CD4-positive, alpha-beta memory T cell (primary cell): ENCODE measurements around the gene FBXL14. TPM values are rescaled to one million over a fixed set of nuclear protein-coding genes. Genes with fewer than 3 reads are reported as not detected.

ENCODE experiments used
- CTCF ChIA-PET: fragments of 350-600 bp; sonication (Branson Sonifier 250); formaldehyde crosslinking; loops from one replicate; lab custom pipeline; 2021; ENCODE audit warnings: inconsistent platforms; ENCODE audit not compliant: partially characterized antibody; lab: Charles Lee
- POLR2A ChIA-PET: fragments of 350-600 bp; sonication (Branson Sonifier 250); formaldehyde crosslinking; loops from one replicate; lab custom pipeline; 2021; ENCODE audit not compliant: partially characterized antibody; lab: Charles Lee
- DNase-seq, 5 donors: peaks; one replicate each; pipeline versions ENCODE4 v3.0.0 to v3.0.0-alpha.2; 2020 to 2022; ENCODE audit warnings: mixed read lengths in 1 of 5
- H3K27ac ChIP-seq: one replicate; pipeline ENCODE4 v1.7.0; 2013; ENCODE audit warnings: low read depth, low read length
- H3K27me3 ChIP-seq: 2 replicates; pipeline ENCODE4 v1.7.0; 2013; ENCODE audit warnings: mild to moderate bottlenecking, low read length, moderate library complexity; ENCODE audit not compliant: insufficient read depth
- H3K36me3 ChIP-seq: 2 replicates; pipeline ENCODE4 v1.7.0; 2013; ENCODE audit warnings: mild to moderate bottlenecking, low read length, moderate library complexity; ENCODE audit not compliant: insufficient read depth
- H3K4me1 ChIP-seq: 2 replicates; pipeline ENCODE4 v1.7.0; 2013; ENCODE audit warnings: mild to moderate bottlenecking, low read length, moderate library complexity; ENCODE audit not compliant: insufficient read depth
- H3K4me3 ChIP-seq, 2 donors: one replicate each; pipeline ENCODE4 v1.7.0; 2013; ENCODE audit warnings: low read length in 2 of 2, mild to moderate bottlenecking in 1 of 2
- H3K9me3 ChIP-seq, 2 donors: one replicate each; pipeline ENCODE4 v1.7.0; 2013; ENCODE audit warnings: low read length in 2 of 2, control low read depth in 1 of 2; ENCODE audit not compliant: control insufficient read depth in 1 of 2
- H3K27ac Mint-ChIP-seq, 7 donors: one replicate each; pipeline ENCODE4 v1.8.0; 2020 to 2021; ENCODE audit warnings: mixed read lengths in 7 of 7, mild to moderate bottlenecking in 6 of 7, inconsistent platforms in 3 of 7, moderate library complexity in 3 of 7
- H3K27me3 Mint-ChIP-seq, 2 donors: one replicate each; pipeline ENCODE4 v1.8.0; 2020 to 2021; ENCODE audit warnings: mixed read lengths in 2 of 2
- H3K36me3 Mint-ChIP-seq, 2 donors: one replicate each; pipeline ENCODE4 v1.8.0; 2020 to 2021; ENCODE audit warnings: mixed read lengths in 2 of 2, inconsistent platforms in 1 of 2, mild to moderate bottlenecking in 1 of 2
- H3K4me1 Mint-ChIP-seq, 4 donors: one replicate each; pipeline ENCODE4 v1.8.0; 2020 to 2021; ENCODE audit warnings: mixed read lengths in 4 of 4, mild to moderate bottlenecking in 1 of 4
- H3K4me3 Mint-ChIP-seq, 8 donors: one replicate each; pipeline ENCODE4 v1.8.0; 2020 to 2021; ENCODE audit warnings: mixed read lengths in 8 of 8, mild to moderate bottlenecking in 7 of 8, moderate library complexity in 6 of 8, inconsistent platforms in 3 of 8
- H3K9me3 Mint-ChIP-seq, 8 donors: one replicate each; pipeline ENCODE4 v1.8.0; 2020 to 2021; ENCODE audit warnings: mixed read lengths in 8 of 8, mild to moderate bottlenecking in 5 of 8, inconsistent platforms in 3 of 8, moderate library complexity in 1 of 8
- intact Hi-C: fragments of 100-400 bp; cut with micrococcal nuclease; formaldehyde crosslinking; loops from one replicate; pipeline ENCODE4 v1.15.1; 2023
- polyA plus RNA-seq, 2 donors: library from polyadenylated mRNA; unstranded; fragments of 300-500 nt; fragmentation: Illumina TruSeq; gene quantifications; one replicate each; pipeline ENCODE4 v1.2.3, GENCODE V29; 2021
- total RNA-seq, 2 experiments: library from RNA; stranded (reverse); gene quantifications; one replicate each; pipeline ENCODE4 v1.2.3, GENCODE V29; 2021

FBXL14 gene
- total and polyA plus RNA-seq, 4 experiments from 2014 or later, result 14.6 to 43.4 (median 35.4) TPM

DNA sequence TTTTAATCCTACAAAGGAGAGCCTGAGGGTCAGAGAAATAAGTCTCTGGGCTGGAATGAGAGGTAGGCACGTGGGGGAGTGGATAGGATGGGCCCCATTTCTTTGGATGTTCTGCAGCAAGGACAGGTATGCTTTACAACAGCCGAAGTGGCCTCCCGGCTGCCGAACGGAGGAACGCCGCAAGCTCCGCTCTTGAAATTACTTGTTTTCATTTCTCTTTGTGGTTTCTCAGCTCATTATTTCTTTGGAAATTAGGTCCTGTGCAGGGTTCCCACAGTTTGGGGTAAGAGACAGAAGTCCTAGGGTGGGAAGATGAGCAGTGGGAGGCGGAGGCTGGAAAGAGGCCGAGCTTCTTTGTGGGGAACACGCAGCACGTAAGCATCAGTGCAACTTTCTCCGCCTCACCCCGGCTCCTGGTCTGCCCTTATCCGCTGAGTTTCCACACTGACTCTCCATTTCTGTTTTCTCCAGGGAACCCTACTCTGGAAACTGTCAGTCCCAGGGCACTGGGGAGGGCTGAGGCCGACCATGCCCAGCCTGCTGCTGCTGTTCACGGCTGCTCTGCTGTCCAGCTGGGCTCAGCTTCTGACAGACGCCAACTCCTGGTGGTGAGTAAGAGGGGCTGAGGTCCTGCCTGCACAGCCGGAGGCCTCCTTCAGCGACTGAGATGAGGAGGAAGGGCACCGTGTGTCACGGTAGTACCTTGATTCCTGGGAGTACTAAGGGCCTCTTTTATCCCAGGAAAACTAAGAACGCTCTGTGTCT, 36.6 kb upstream of the FBXL14 start:
- Histone ChIP-seq H3K27ac (no peak overlapping the region), H3K36me3 (no peaks in the 10 kb centered on the region), H3K27me3 (peaks cover 27% of the 10 kb centered on the region), H3K4me1 (peaks cover 18% of the 10 kb centered on the region), H3K4me3 (no peak overlapping the region), H3K9me3 (no peaks in the 10 kb centered on the region)
- POLR2A ChIA-PET, result no interaction called here
- H3K9me3 Mint-ChIP-seq, result no peaks in the 10 kb centered on the region
- H3K4me3 Mint-ChIP-seq, result peak overlapping the region; percentile 43 to 73 (median 62)
- intact Hi-C loops, result no loop called here
- DNase-seq, result no peak
- H3K27ac Mint-ChIP-seq, result no peak overlapping the region
- peaks cover 38 to 58% of the 10 kb centered on the region in 2 donors for H3K27me3 Mint-ChIP-seq
- H3K36me3 Mint-ChIP-seq, result no peaks in the 10 kb centered on the region
- CTCF ChIA-PET, result interaction anchor here (0.7 to 2.3 kb wide), 4 partner anchors 39 to 513 kb away, joined by 3 to 10 read pairs (median 6); no protein-coding TSS in a partner anchor
- H3K4me1 Mint-ChIP-seq, result peaks cover 10 to 25% (median 17%) of the 10 kb centered on the region in 4 donors

DNA sequence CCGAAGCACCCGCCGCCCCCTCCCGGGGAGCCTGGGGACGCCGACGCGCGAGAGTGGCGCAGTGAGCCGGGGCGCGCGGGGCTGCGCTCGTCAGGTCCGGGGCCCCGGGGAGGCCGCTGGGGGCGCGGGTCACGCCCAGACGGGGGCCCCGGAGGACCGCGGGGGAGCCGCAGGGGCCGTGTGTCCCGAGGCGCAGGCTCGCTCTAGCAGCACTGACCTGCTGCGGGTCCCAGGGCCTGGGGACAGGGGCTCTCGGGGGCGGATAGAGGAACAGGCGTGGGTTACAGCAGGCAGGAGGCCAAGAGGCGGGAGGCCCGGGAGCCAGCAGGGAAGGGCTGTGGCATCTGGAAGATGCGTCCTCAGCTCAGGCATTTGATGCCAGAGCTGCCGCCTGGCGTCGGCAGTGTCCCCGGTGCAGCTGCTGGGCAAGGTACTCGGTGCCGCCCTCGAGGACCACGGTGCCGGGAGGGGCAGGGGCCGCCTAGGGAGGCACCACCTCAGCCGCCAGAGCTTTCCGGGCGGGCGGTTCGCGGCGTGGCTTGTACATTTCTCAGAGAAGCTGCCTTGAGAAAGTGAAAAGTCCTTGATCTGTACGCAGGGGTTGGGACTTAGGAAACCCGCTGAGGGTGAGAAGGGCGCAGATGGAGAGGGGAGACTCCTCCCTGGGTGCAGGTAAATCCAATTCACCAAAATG, 35.9 kb upstream of the FBXL14 start:
- Histone ChIP-seq H3K27me3 (peaks cover 27% of the 10 kb centered on the region), H3K27ac (no peak overlapping the region), H3K9me3 (no peaks in the 10 kb centered on the region), H3K4me1 (peaks cover 18% of the 10 kb centered on the region), H3K36me3 (no peaks in the 10 kb centered on the region), H3K4me3 (peak overlapping the region in 1 of 2 donors; percentile 14)
- peak in 1 of 5 donors; percentile 19 for DNase-seq
- Mint-ChIP-seq H3K9me3 (no peaks in the 10 kb centered on the region), H3K36me3 (no peaks in the 10 kb centered on the region), H3K27me3 (peaks cover 38 to 58% of the 10 kb centered on the region in 2 donors), H3K27ac (no peak overlapping the region), H3K4me1 (peaks cover 10 to 25% (median 17%) of the 10 kb centered on the region in 4 donors), H3K4me3 (peak overlapping the region; percentile 44 to 73 (median 62))
- POLR2A ChIA-PET, result no interaction called here
- CTCF ChIA-PET, result interaction anchor here (0.7 to 2.3 kb wide), 3 partner anchors 45 to 512 kb away, joined by 3 to 10 read pairs (median 8); no protein-coding TSS in a partner anchor
- intact Hi-C loops, result no loop called here

DNA sequence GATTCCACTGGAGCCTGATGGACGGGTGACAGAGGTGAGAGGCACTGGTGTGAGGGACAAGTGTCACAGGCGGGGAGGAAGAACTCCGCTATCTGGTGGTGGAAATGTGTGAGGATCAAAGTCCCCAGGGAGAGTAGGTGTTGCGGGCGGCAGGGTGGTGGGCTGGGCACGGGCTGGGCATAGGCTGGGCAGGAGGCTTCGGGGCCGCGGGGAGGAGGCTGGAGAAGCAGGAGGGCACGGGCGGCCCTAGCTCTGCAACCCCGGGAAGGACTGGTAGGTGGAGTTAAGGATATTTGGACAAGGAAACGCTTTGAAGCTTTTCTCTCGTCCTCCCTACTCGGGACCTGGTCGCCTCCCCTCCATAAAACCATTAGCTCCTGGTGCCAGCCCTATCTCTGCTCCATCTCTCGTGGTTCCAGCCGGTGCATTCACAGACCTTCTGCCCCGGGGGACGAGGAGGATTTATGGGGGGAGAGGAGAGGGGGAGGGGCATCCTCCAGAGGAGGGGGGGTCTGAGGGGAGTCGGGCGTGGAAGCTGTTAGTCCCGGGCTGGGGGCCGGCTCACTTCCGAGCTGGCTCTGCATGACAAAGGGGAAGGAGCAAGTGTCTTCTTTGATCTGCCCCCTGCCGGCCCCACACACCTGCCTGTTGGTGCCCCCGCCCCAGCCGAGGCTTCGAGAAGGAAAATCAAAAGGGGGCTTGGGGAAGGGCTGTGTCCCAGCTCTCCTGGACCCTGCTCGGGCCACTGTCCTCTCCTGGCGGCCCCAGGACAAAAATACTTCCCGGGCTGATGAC, 35.2 kb upstream of the FBXL14 start:
- intact Hi-C loops, result no loop called here
- Mint-ChIP-seq H3K4me1 (peaks cover 9 to 24% (median 15%) of the 10 kb centered on the region in 4 donors), H3K36me3 (no peaks in the 10 kb centered on the region), H3K4me3 (peak overlapping the region; percentile 22 to 88 (median 77)), H3K9me3 (no peaks in the 10 kb centered on the region), H3K27me3 (peaks cover 37 to 58% of the 10 kb centered on the region in 2 donors), H3K27ac (no peak overlapping the region)
- Histone ChIP-seq H3K9me3 (no peaks in the 10 kb centered on the region), H3K27ac (no peak overlapping the region), H3K36me3 (no peaks in the 10 kb centered on the region), H3K4me1 (peaks cover 18% of the 10 kb centered on the region), H3K27me3 (peaks cover 27% of the 10 kb centered on the region), H3K4me3 (peak overlapping the region in 1 of 2 donors; percentile 14)
- ChIA-PET POLR2A (no interaction called here), CTCF (interaction anchor here (0.7 to 2.3 kb wide), 4 partner anchors 36 to 512 kb away, joined by 3 to 10 read pairs (median 4); no protein-coding TSS in a partner anchor)
- DNase-seq, result no peak

DNA sequence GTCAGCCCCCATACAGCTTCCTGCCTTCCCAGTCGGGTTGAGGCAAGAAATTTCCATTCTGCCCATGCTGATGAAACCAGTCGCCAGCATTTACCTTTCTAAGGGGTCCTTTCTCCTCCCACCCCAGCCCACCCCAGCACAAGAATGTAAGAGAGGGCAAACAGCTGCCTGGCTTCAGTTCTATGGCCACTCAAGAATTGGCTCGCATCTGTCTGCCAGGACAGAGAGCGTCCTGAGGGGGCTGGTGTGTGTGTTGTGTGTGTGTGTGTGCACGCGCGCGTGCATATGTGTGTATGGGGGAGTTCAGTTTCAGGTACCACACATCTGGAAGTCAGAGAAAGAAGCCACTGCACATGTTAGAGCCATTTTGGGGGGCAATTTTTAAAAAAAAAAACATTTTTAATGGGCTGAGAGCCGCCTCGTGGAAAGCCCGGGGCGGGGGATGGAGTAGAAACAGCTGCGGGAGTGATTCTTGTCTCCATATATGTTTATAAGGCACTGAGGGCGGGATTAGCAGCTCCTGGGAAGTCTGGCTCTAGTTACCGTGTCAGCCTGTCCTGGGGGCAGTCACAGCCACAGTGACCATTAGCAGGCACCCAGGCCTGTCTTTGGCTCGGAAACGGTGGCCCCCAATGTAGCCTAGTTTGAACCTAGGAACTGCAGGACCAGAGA, 34.4 kb upstream of the FBXL14 start, which contains the start of gene WNT5B:
Gene WNT5B (plus strand): TSS at position 566 of the 672 bp plus-strand sequence. CDS start 2,124 bp downstream, outside the sequence.
- Histone ChIP-seq H3K4me1 (peaks cover 18% of the 10 kb centered on the region), H3K4me3 (peak within 1 kb of the TSS in 1 of 2 donors; percentile 14), H3K9me3 (no peaks in the 10 kb centered on the region), H3K36me3 (no peaks in the 10 kb centered on the region), H3K27ac (no peak within 1 kb of the TSS), H3K27me3 (peaks cover 27% of the 10 kb centered on the region)
- Mint-ChIP-seq H3K4me3 (peak within 1 kb of the TSS; percentile 22 to 88 (median 77)), H3K27ac (no peak within 1 kb of the TSS), H3K4me1 (peaks cover 9 to 24% (median 13%) of the 10 kb centered on the region in 4 donors), H3K27me3 (peaks cover 33 to 57% of the 10 kb centered on the region in 2 donors), H3K9me3 (no peaks in the 10 kb centered on the region), H3K36me3 (no peaks in the 10 kb centered on the region)
- intact Hi-C loops, result no loop called here
- ChIA-PET POLR2A (no interaction called here), CTCF (interaction anchor here (0.7 to 0.8 kb wide), 3 partner anchors 35 to 180 kb away, joined by 3 to 4 read pairs (median 3); no protein-coding TSS in a partner anchor)
- no peak for DNase-seq

DNA sequence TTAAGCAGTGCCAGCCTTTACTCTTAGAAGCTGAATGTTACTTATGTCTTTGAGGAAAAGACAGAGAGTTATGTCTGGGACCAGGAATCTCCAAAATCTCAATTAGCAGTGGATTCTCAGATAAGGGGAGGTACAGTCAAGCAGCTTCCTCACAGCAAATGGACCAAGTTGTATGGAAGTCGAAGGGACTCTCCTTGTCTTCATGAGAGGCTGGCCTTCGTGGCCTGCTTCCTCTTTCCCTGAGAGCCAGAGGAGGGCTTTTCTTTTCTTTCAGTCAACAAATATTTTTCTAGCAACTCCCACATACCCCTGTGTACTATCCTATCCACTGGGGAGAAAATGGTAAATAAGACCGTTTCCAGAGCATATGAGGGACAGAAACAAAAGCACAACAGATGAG, 28.0 kb upstream of the FBXL14 start:
- H3K4me1 ChIP-seq, result no peaks in the 10 kb centered on the region
- H3K36me3 ChIP-seq, result no peaks in the 10 kb centered on the region
- ChIA-PET POLR2A (no interaction called here), CTCF (interaction anchor here (0.9 kb wide), 1 partner anchor 36 kb away, joined by 3 read pairs; no protein-coding TSS in a partner anchor)
- H3K9me3 ChIP-seq, result no peaks in the 10 kb centered on the region
- H3K36me3 Mint-ChIP-seq, result no peaks in the 10 kb centered on the region
- H3K27ac ChIP-seq, result no peak overlapping the region
- no peak overlapping the region for H3K4me3 ChIP-seq
- H3K27me3 Mint-ChIP-seq, result peaks cover 6 to 18% of the 10 kb centered on the region in 2 donors
- H3K9me3 Mint-ChIP-seq, result no peaks in the 10 kb centered on the region
- no peak overlapping the region for H3K4me3 Mint-ChIP-seq
- no peak overlapping the region for H3K27ac Mint-ChIP-seq
- intact Hi-C loops, result no loop called here
- peaks cover 0 to 6% (median under 1%) of the 10 kb centered on the region in 4 donors for H3K4me1 Mint-ChIP-seq
- no peak for DNase-seq
- H3K27me3 ChIP-seq, result no peaks in the 10 kb centered on the region

DNA sequence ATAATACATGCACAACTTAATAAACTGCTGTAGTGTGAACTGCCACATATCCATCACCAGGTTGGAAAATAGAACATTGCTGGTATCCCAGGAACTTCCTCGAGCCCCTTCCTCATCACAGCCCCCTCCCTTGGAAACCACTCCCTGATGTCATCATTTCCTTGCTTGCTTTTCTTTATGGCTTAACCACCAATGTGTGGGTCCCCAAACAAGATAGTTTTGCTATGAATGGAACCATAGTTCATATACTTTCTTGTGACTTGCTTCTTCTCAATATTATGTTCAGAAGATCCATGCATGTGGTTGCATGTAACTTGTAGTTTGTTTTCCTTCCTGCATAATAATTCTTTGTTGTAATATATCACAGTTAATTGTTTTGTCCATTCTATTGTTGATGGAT, 25.7 kb upstream of the FBXL14 start:
- ChIA-PET CTCF (no interaction called here), POLR2A (no interaction called here)
- intact Hi-C loops, result no loop called here
- Histone ChIP-seq H3K27me3 (no peaks in the 10 kb centered on the region), H3K9me3 (no peaks in the 10 kb centered on the region), H3K27ac (no peak overlapping the region), H3K36me3 (no peaks in the 10 kb centered on the region), H3K4me1 (no peaks in the 10 kb centered on the region), H3K4me3 (no peak overlapping the region)
- Mint-ChIP-seq H3K27ac (peak overlapping the region in 1 of 7 donors; percentile 52), H3K9me3 (peaks cover 0 to under 1% (median 0%) of the 10 kb centered on the region in 8 donors), H3K4me3 (no peak overlapping the region), H3K4me1 (peaks cover 0 to 14% (median 2%) of the 10 kb centered on the region in 4 donors), H3K27me3 (peaks cover 6 to 16% of the 10 kb centered on the region in 2 donors), H3K36me3 (no peaks in the 10 kb centered on the region)
- DNase-seq, result no peak
